Activated CD8-positive, alpha-beta memory T cell treated with anti-CD3 and anti-CD28 coated beads for 48 hours (primary cell): Measurements from ENCODE around the gene DOCK2.

ENCODE experiments used
- DNase-seq, 3 experiments: peaks; one replicate each; pipeline ENCODE4 v3.0.0-alpha.2; 2020; ENCODE audit warnings: low read depth in 2 of 3, low spot score in 2 of 3

The DOCK2 gene

DNA sequence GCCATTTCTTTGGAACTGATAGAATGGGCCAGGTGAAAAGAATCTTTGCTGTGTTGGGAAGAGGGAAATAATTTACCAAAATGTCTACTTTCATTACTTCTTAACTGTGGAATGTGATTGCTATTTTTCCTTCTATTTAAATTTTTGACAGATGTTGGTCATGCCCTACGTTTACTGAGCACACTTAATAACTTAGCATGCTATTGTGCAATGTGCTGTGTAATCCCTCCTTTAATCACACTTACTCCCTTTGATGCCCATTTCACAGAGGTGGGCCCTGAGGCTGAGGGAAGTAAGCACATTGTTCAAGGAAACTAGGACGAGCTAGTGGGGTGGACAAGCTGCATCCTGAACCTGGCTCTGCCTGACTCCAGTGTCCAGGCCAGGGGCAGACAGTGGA, 391.0 kb downstream of the DOCK2 start:
- no peak for DNase-seq

DNA sequence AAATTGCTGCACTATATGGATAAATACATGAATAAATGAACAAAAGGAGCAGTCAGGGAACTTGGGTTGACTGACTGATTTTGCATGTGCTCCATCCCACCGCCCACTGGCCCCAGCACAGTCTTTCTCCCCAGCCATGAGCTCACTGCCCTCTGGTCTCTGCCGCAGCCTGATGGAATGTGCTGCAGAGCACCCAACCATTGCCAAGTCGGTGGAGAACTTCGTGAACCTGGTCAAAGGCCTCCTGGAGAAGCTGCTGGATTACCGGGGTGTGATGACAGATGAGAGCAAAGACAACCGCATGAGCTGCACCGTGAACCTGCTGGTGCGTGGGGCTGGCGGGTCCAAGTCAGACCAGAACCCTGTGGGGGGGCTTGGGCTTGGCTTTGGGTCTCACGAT, 397.2 kb downstream of the DOCK2 start:
- DNase-seq = no peak

DNA sequence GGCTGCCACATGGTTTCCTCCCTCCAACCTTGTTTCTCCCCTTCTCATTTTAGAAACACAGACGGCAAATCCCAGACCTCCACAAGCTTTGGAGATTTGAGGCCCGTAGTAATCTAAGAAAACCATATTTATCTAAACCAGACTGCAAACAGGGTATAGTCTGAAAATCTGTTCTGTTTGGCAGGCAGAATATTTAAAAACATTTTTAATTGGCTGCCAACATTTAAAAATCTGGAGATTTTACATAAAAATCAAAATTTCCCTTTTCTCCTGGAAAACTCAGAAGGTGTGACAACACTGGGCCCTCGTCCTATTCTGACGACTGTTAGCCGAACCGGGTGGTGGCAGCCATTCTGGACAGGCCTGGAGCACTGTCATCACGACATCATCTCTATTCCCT, 401.2 kb downstream of the DOCK2 start:
- DNase-seq = no peak

DNA sequence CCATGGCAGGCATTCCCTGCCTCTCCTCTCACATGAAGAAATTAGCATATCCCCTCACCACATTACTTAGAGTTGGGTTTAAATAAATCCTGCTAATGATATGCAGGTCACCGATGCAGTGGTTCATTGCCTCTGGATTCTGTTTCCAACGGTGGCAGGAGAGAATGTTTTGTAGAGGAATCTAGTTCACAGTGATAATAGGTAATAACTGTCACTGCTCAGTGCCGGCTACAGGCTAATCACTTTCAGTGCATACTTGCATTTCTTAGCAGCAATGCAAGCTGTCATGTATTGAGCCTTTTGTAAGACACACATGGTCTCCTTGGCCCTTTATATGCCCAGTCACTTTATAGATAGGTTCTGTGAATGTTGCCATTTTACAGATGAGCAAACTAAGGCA, 402.8 kb downstream of the DOCK2 start:
- no peak for DNase-seq

DNA sequence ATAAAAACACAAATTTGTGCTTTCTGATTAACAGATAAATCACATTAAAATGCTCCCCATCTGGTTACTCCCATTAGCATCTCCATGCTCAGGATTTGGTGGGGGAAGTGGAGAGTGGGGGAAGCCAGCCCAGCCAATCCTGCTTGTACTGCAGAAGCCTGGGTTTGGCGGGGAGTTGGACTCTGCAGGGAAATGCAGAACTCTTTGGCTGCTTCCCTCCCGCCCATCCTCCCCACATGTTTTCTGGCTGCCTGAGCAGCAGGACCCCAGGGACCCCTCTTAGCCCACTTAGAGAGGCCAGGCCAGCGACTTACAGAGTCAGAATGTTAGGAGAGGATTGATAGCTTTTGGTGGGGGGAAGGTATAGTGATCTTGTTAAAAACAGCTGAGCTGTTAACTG, 409.2 kb downstream of the DOCK2 start:
- DNase-seq = no peak

DNA sequence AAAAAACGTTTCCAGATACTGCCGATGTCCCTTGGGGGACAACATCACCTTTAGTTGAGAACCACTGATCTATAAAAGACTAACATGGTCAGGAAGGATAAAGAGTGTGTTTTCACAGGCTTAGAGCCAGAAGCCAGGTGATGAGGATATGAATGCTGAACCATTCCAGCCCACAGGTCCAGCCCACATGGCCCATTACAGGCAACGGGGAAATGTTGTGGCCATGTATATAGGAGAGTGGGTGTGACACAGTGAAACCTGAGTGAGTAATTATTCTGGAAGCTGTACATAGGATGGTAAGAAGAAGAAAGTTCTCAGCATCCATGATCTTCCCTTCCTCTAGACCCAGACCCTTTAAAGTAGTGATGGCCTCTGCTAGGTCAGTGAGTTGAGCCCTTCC, 412.6 kb downstream of the DOCK2 start:
- DNase-seq = no peak

DNA sequence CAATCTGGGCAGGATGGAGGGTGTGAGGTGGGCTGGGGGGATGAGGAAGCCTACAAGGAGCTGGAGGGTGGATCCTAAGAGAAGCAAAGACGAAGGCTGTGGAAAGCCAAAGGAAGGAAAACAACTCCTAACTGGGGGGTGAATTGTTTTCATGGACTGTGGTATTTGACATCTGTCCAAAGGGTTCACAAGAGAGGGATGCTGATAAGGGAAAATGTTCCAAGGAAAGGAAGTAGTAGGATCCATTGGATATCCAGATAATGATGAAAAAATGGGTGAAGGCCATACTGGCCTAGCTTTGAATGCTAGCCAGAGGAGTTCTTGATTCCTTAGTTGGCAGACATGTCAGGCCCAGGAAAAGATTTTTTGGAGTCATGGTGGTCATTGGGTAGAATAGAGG, 416.8 kb downstream of the DOCK2 start:
- no peak for DNase-seq

DNA sequence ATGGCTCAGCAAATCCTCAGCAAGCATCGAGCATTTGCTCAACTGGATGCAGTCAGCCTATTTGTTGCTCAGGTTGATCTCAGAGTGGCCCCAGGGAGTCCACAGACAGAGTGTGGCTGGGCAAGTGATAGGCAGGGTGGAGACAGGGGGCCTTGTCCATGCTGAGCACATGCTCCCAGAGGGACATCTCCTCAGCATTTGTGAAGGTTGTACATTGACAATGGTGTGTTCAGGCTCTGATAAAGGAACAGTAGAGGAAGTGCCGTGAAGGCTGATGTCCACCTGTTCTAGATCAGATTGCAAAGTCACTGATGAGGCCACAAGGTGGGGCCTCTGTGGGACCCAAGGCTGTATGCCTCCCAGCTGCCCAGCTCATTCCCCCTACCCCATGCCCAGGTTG, 418.5 kb downstream of the DOCK2 start:
- DNase-seq = no peak

DNA sequence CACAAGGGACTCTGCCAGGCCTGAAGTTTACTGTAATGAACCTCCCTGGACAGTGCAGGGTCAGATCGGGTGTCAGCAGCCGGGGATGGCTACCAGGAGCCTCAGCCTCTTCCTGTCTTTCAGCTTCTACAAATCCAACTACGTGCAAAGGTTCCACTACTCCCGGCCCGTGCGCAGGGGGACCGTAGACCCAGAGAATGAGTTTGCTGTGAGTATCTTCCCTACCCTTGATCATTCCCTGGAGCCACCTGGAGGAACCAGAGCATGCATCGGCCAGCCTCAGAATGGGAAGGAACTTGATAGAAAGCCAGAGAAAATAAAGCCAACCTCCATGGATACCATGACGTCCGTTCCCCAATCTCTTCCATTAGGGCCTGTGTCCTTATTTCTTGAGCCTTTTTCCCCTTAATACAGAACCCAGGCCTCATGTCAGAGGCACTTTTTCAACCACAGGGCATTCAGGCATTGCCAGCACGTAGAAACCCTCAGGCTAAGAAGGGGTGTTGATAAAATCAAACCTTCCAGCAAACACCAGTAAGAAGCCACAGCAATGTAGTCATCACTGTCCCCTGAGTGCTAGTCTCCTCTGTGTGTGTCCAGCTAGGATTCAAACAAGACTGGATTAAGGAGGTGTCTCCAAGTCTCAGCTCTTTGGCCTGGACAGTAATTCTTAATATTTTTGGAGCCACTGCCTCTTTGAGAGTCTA, 419.6 kb downstream of the DOCK2 start:
- no peak for DNase-seq

DNA sequence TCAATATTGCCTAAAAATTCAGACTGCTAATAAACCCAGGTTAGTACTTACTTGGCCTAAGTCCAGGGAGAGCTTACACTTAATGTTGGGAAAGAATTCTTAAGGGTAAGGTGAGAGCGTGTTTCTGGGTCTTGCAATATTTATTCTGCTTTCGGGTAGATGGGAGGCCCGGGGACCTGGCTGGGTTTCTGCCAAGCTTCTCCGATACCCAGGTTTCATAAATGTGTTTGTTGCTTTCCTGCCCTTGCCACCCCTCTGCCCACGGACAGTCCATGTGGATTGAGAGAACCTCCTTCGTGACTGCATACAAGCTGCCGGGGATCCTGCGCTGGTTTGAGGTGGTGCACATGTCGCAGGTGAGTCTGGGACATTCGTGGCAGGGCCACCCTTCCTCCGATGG, 420.2 kb downstream of the DOCK2 start:
- no peak for DNase-seq

DNA sequence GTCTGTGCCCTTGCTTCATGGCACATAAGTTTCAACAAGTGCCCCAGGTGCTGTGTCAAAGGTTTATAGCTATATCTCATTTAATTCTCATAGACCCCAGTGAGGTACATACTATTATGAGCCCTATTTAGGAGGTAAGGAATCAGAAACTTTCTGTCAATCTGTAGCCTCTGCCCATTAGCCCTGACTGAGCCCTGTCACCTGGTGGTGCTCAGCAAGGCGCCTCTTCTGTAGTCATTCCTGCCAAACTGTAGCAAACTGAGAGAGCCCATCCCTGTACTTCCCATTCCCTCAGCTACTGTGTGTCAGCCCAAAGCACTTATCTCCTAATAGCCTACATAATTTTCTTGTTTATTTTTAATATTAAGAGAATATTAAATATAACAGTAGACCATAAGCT, 422.1 kb downstream of the DOCK2 start:
- no peak for DNase-seq

DNA sequence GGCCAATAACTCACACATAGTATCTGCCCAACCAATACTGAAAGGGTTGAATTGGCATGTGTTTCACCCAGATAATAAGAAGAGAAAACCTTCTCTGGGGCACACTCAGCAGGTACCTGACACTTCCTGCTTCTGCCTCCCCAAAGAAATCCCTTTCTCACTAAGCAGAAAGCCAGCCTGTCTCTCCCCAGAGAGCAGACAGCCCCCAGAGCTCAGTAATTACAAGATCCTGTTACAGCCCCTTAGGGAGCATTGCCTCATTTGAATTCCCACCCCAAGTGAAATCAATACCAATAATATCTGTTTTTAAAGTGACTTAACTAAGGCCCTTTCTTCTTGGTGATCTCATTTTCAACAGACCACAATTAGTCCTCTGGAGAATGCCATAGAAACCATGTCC, 430.1 kb downstream of the DOCK2 start:
- no peak for DNase-seq

DNA sequence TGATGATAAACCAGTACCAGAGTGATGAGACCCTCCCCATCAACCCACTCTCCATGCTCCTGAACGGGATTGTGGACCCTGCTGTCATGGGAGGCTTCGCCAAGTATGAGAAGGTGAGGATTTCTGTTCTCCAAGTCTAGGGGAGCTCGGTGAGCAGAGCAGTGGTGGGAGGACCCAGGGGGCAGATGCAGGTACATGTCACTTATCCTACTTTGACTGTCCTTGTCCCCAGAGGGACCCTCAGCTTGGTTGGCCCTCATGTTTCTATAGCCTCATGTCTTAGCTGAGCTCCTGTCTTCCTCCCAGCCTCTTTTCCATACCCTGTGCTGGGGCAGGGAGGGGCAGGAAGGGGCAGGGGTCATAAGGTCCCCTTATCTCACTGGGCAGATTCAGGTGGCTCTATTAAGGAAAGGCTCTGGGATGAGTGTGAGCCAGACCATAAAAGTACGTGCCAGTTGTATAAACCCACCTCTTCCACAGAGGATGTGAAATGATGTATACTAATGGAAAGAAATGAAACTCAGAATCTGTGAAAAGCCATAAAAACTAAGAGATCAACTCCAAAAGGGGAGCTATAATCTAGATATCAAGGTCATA, 430.6 kb downstream of the DOCK2 start:
- DNase-seq = no peak

DNA sequence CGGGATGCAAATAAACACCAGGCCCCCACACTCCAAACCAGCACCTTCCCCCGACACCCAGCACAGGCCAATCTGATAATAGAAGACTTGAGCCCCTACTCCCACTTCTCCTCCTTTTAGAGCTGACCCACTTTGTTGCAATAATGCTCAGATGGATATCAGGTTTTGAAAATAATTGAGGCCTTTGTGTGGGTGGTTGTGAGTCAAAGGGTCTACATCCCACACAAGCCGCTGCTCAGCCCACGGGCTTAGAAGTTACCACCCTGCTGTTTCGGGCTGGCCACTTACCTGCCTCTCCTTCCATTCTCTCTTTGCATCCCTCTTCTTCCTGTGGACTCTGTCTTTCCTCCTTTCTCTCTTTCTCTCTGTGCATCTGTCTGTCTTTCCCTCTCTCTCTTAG, 432.4 kb downstream of the DOCK2 start:
- DNase-seq = no peak

DNA sequence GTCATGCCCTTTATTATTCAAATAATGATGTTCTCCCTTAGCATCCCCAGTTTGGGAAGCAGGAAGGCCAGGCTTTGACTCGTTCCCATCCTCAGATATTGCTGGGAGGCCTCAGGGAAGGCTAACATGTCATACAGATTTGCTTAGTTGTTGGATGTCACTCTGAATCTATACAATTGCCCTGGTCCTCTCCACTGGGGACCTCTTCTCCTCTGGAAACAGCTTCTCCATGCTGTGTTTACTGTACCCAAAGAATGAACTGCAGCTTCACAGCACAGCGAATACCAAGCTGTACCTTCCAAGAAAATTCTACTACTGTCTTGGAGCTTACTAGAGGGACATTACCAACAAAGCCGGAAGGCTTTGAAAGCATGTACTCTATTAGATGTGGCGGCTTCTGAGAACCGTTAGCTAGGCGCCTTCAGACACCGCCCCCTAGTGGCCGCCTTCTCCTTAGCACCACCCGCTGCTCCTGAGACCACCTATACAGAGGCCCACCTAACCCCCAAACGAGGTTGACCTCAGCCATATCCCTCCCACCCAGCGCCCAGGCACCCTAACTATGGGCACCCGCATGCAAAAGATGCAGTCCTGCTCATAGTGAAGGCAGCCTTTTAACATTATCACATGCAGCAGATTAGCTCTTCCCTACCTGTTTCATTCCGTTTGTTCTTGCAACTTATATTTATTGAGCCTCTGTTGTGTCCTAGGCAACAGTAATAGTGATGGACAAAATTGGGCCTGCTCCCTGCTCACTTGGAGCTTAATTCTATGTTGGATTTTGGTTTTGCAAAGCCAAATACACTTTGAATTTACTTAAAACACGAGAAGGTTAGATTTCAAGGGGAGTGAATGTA, 433.7 kb downstream of the DOCK2 start:
- peak in 1 of 3 experiments; percentile 27 for DNase-seq

DNA sequence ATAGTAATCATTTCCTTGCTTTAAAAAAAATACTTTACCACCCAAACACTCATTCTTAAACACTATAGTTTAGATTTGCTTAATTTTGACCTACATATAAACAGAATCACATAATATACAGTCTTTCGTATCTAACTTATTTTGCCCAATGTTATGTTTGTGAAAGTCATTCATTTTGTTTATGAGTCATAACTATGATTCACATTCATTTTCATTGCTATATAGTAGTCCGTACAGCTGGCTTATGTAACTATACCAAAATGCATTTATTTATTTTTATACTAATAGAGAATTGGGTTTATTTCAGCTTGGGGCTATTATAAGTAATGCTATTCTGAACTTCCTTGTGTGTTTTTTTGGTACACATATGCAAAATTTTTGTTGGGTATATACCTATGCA, 434.7 kb downstream of the DOCK2 start:
- no peak for DNase-seq

DNA sequence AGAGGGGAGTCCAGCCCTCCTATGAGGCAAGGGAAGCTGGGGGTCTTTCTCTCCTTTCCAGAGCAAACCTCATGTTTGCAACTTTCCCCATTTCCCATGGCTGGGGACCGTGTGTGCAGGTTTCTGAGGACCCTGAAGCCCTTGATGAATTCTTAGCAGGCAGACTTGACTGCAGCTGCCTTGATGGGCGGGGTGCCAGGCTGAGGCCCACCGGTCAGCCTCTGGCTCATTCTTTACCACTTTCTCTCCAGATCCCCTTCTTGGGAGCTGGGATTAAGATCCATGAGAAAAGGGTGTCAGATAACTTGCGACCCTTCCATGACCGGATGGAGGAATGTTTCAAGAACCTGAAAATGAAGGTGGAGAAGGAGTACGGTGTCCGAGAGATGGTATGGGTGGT, 438.6 kb downstream of the DOCK2 start:
- DNase-seq = no peak

DNA sequence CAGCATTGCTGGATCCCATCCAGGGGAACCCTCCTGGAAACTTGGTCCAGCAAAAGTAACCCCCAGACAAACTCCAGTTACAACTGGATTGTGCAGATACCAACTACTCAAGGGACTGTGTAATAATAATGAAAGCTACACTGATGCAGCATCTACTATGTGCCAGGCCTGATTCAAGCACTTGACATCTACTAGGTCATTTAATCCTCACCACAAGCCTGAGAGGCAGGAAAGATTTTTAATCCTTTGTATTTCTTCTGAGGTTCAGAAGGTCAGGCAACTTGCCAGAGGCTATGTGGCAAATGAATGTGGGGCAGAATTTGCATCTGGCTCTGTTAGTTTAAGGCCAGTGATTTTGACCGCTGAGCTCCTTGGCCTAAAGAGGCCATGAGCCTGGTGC, 439.1 kb downstream of the DOCK2 start:
- no peak for DNase-seq

DNA sequence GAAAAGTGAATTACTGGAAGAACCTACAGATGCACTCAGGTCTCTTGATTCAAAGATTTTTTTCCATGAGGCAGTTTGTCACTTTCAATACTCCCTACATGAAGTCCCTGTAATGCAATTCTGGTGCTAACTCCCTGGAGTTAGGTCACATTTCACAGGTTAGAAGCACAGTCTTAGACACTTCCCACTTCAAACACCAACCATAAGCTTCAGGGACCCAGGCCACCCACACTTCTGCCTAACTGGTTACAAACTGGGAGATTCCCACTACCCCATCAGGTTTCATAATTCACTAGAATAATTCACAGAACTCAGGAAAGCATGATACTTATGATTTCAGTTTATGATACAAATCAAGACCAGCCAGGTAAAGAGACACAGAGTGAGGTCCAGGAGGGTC, 439.7 kb downstream of the DOCK2 start:
- no peak for DNase-seq

DNA sequence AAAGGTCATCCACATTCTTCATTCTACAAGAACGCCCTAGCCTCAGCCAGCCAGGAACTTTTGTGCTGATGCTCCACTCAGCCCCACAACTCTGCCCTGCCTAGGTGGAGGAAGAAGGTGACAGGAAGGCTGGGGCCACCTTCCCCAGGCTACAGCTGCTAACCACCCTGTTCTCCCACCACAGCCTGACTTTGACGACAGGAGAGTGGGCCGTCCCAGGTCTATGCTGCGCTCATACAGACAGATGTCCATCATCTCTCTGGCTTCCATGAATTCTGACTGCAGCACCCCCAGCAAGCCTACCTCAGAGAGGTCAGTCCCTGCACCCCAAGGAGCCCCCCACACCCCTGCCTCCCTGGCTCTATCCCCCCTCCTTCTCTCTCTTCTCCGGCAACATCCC, 440.5 kb downstream of the DOCK2 start:
- no peak for DNase-seq

DNA sequence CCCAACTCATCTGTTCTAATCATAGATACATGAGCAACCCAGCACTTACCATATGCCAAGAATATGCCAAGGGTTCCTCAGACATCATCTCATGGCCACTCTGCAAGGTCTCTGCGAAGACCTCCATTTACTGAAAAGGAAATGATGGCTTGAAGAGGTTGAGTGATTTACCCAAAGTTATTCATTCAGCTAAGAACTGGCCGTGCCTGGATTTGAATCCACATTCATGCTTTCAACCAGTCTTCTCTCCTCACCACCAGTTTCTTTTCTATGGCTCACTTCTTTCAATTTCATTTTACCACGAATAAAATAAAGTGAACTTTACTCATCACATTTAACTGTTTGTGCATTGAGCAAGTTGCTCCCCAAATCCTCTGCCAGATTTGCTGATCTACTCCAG, 441.4 kb downstream of the DOCK2 start:
- no peak for DNase-seq

DNA sequence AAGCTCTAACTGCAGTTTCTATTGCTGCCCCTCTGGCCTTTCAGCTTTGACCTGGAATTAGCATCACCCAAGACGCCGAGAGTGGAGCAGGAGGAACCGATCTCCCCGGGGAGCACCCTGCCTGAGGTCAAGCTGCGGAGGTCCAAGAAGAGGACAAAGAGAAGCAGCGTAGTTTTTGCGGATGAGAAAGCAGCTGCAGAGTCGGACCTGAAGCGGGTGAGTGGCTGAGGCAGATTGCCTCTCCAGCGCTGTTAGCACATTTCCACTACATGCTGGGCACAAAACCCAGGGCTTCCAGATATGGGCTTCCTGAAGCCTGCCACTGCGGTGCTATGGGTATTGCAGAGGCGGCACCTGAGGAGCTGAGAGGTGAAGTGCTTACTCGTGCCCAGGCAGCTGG, 441.9 kb downstream of the DOCK2 start:
- DNase-seq = no peak
